HCT116 (cell line): Measurements from ENCODE around the gene C17orf67. TPM values are rescaled to one million over a fixed set of nuclear protein-coding genes. Genes with fewer than 3 reads are reported as not detected.

Experiments used
- ATAC-seq: fragments of 200-7000 bp; cut with Tn5 transposase; 2 replicates; pipeline ENCODE4 v1.9.1; 2020; ENCODE audit warnings: mild to moderate bottlenecking, moderate library complexity
- BruUV-seq: library from RNA; stranded (reverse); fragments of 400-500 nt; replicated peaks from 2 replicates; lab custom pipeline; 2021; lab: Mats Ljungman, UMichigan
- CTCF ChIA-PET: fragments of 300-600 bp; sonication (Branson Sonifier 250); formaldehyde crosslinking; loops from one replicate; lab custom pipeline; 2021; ENCODE audit warnings: antibody characterized with exemption; lab: Charles Lee
- POLR2A ChIA-PET: fragments of 300-600, 350-600 bp; sonication (Branson Sonifier 250); formaldehyde crosslinking; loops from one replicate; lab custom pipeline; 2021; ENCODE audit warnings: antibody characterized with exemption; lab: Charles Lee
- RAD21 ChIA-PET, 2 experiments: fragments of 300-600 bp; sonication (Branson Sonifier 250); formaldehyde crosslinking; loops; one replicate each; lab custom pipeline; 2023; ENCODE audit warnings: low total read pairs in 2 of 2; ENCODE audit not compliant: uncharacterized antibody in 2 of 2, unreplicated experiment in 2 of 2, low non-redundant PET in 1 of 2; lab: Charles Lee
- DNase-seq: peaks from one replicate; pipeline ENCODE4 v3.0.0-alpha.2; 2010; ENCODE audit warnings: low read depth, low spot score
- H2AFZ ChIP-seq: fragments of 200-600 bp; shearing (Covaris generic), sonication (generic); 2 replicates; pipeline ENCODE4 v1.6.1; 2017; ENCODE audit warnings: low read depth, mixed run types, mixed read lengths, antibody characterized with exemption, low read length; ENCODE audit not compliant: poor library complexity, severe bottlenecking
- H3K27ac ChIP-seq: 2 replicates; pipeline ENCODE4 v1.5.1; 2012; ENCODE audit warnings: low read depth, low read length
- H3K27me3 ChIP-seq: fragments of 200-600 bp; sonication (generic); 2 replicates; pipeline ENCODE4 v1.6.1; 2016; ENCODE audit warnings: mixed run types, low read length, mixed read lengths; ENCODE audit not compliant: insufficient read depth
- H3K36me3 ChIP-seq, 2 experiments: fragments of 200-500 bp in 1 of 2; fragments of 200-600 bp in 1 of 2; sonication (Bioruptor generic) in 1 of 2; sonication (generic) in 1 of 2; 2 replicates each; pipeline versions ENCODE4 v1.5.1 to v1.6.1; 2014 to 2016; ENCODE audit warnings: low read length in 2 of 2, inconsistent platforms in 1 of 2, mixed read lengths in 1 of 2, mixed run types in 1 of 2; ENCODE audit not compliant: insufficient read depth in 2 of 2, control insufficient read depth in 1 of 2
- H3K4me1 ChIP-seq, 2 experiments: fragments of 200-600 bp in 1 of 2; sonication (generic) in 1 of 2; 2 replicates each; pipeline versions ENCODE4 v1.5.1 to v1.6.1; 2012 to 2017; ENCODE audit warnings: low read length in 2 of 2, inconsistent platforms in 1 of 2, mild to moderate bottlenecking in 1 of 2, mixed read lengths in 1 of 2, mixed run types in 1 of 2, moderate library complexity in 1 of 2; ENCODE audit not compliant: insufficient read depth in 2 of 2, control insufficient read depth in 1 of 2
- H3K4me2 ChIP-seq: fragments of 200-600 bp; sonication (generic); 2 replicates; pipeline ENCODE4 v1.6.1; 2017; ENCODE audit warnings: mixed run types, low read length, mixed read lengths
- H3K4me3 ChIP-seq, 2 experiments: fragments of 200-600 bp in 1 of 2; sonication (generic) in 1 of 2; replicated peaks in 1 of 2; 2 replicates each; pipeline ENCODE4 v1.5.1; 2011 to 2016; ENCODE audit warnings: low read length in 2 of 2, control low read depth in 1 of 2, low read depth in 1 of 2, mild to moderate bottlenecking in 1 of 2, mixed read lengths in 1 of 2, mixed run types in 1 of 2
- H3K79me2 ChIP-seq: fragments of 200-600 bp; sonication (generic); 2 replicates; pipeline ENCODE4 v1.6.1; 2017; ENCODE audit warnings: mild to moderate bottlenecking, mixed run types, low read length, moderate library complexity, mixed read lengths; ENCODE audit not compliant: insufficient read depth
- H3K9ac ChIP-seq: fragments of 200-600 bp; sonication (generic); 2 replicates; pipeline ENCODE4 v1.6.1; 2016; ENCODE audit warnings: low read length, mixed read lengths
- H3K9me2 ChIP-seq: fragments of 200-600 bp; sonication (generic), shearing (Covaris generic); 2 replicates; pipeline ENCODE4 v1.6.1; 2017; ENCODE audit warnings: mixed run types, mild to moderate bottlenecking, moderate library complexity; ENCODE audit not compliant: insufficient read depth
- H3K9me3 ChIP-seq, 2 experiments: fragments of 200-500 bp in 1 of 2; fragments of 200-600 bp in 1 of 2; sonication (Bioruptor generic) in 1 of 2; sonication (generic) in 1 of 2; 2 replicates each; pipeline ENCODE4 v1.6.1; 2014 to 2017; ENCODE audit warnings: low read length in 2 of 2, mixed read lengths in 2 of 2, inconsistent platforms in 1 of 2, low read depth in 1 of 2, mild to moderate bottlenecking in 1 of 2, mixed run types in 1 of 2, moderate library complexity in 1 of 2; ENCODE audit not compliant: control insufficient read depth in 1 of 2, insufficient read depth in 1 of 2
- H4K20me1 ChIP-seq: fragments of 200-600 bp; sonication (generic), shearing (Covaris generic); 2 replicates; pipeline ENCODE4 v1.6.1; 2017; ENCODE audit warnings: mixed run types, mild to moderate bottlenecking, moderate library complexity; ENCODE audit not compliant: insufficient read depth
- CEBPB ChIP-seq: IDR thresholded peaks from 2 replicates; pipeline ENCODE4 v1.6.1; 2012; ENCODE audit warnings: low read depth
- EZH2 ChIP-seq: fragments of 200-600 bp; sonication (generic); IDR thresholded peaks from 2 replicates; pipeline ENCODE4 v1.6.1; 2017; ENCODE audit warnings: antibody characterized with exemption, mixed run types
- EZH2phosphoT487 ChIP-seq: fragments of 200-600 bp; IDR thresholded peaks from 2 replicates; pipeline ENCODE4 v1.6.1; 2018; ENCODE audit warnings: antibody characterized with exemption, borderline replicate concordance
- FOSL1 ChIP-seq: IDR thresholded peaks from 2 replicates; pipeline ENCODE4 v1.6.1; 2012; ENCODE audit warnings: low read depth
- POLR2A ChIP-seq: IDR thresholded peaks from 2 replicates; pipeline ENCODE4 v1.7.0; 2011; ENCODE audit warnings: borderline replicate concordance; ENCODE audit not compliant: insufficient read depth, insufficient read length; ENCODE audit errors: extremely low read depth
- SRF ChIP-seq: IDR thresholded peaks from 2 replicates; pipeline ENCODE4 v1.6.1; 2012; ENCODE audit warnings: low read depth
- YY1 ChIP-seq: IDR thresholded peaks from 2 replicates; pipeline ENCODE4 v1.6.1; 2011; ENCODE audit warnings: low read length, low read depth, moderate library complexity, mild to moderate bottlenecking; ENCODE audit not compliant: insufficient replicate concordance; ENCODE audit errors: extremely low read depth
- ZFX ChIP-seq: fragments of 450-650 bp; IDR thresholded peaks from 2 replicates; pipeline ENCODE4 v1.6.1; 2017
- intact Hi-C: fragments of 100-400 bp; cut with micrococcal nuclease; formaldehyde crosslinking; loops from 2 replicates; pipeline ENCODE4 v1.10.0; 2022
- total RNA-seq: library from RNA; stranded (reverse); gene quantifications from one replicate; pipeline ENCODE4 v1.2.1, GENCODE V29; 2021; ENCODE audit not compliant: unreplicated experiment
- TF ChIP-seq, protein P1 (sequence below): IDR thresholded peaks from 2 replicates; pipeline ENCODE4 v1.6.1; 2011; ENCODE audit warnings: mild to moderate bottlenecking, low read length, moderate library complexity; ENCODE audit not compliant: insufficient replicate concordance; ENCODE audit errors: extremely low read depth

The C17orf67 gene
- total RNA-seq, 1 experiment from 2014 or later: 0.84 TPM

DNA sequence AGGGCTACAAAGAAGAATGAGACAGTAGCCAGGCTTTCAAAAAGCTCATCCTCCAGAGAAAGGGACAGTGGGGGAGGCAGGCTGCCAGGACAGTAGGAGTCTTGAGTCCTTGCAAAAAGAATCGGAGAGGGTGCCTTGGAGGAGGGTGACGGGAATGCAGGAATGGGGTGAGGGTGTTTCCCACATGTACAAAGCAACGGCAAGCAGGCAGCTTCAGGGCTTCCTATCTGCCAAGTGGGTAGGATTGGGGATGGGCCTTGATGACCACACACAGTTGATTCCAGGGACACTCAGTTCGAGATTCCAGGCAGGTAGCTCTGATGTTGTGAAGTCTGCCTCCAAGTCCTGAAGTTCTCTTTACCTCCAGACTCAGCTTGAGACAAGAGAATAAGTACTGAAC is 54.4 kb downstream of the C17orf67 start:
- Histone ChIP-seq H3K79me2 (no peaks in the 10 kb centered on the region), H3K36me3 (no peaks in the 10 kb centered on the region), H3K27ac (no peak overlapping the region), H3K4me1 (peaks cover 8 to 14% of the 10 kb centered on the region in 2 experiments; a peak in 3 of 4 replicates), H3K9me3 (no peaks in the 10 kb centered on the region), H3K9ac (no peak overlapping the region), H4K20me1 (no peaks in the 10 kb centered on the region), H2AFZ (peak overlapping the region; percentile 79), H3K27me3 (peaks cover 5% of the 10 kb centered on the region; the same call in 1 of the 2 replicates), H3K9me2 (no peaks in the 10 kb centered on the region), H3K4me2 (peak overlapping the region; percentile 83), H3K4me3 (no peak overlapping the region)
- no peak for ATAC-seq
- TF ChIP-seq CEBPB: no peak
- no peak for TF ChIP-seq FOSL1
- no peak for TF ChIP-seq ZFX
- TF ChIP-seq, protein P1, sequence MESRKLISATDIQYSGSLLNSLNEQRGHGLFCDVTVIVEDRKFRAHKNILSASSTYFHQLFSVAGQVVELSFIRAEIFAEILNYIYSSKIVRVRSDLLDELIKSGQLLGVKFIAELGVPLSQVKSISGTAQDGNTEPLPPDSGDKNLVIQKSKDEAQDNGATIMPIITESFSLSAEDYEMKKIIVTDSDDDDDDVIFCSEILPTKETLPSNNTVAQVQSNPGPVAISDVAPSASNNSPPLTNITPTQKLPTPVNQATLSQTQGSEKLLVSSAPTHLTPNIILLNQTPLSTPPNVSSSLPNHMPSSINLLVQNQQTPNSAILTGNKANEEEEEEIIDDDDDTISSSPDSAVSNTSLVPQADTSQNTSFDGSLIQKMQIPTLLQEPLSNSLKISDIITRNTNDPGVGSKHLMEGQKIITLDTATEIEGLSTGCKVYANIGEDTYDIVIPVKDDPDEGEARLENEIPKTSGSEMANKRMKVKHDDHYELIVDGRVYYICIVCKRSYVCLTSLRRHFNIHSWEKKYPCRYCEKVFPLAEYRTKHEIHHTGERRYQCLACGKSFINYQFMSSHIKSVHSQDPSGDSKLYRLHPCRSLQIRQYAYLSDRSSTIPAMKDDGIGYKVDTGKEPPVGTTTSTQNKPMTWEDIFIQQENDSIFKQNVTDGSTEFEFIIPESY: no peak
- no TSS peak for BruUV-seq
- ChIA-PET RAD21 (interaction anchor here (1.0 to 2.1 kb wide), 2 partner anchors 80 to 280 kb away, joined by 3 to 10 read pairs; no protein-coding TSS in a partner anchor), POLR2A (interaction anchor here (1.3 to 1.8 kb wide), 2 partner anchors 63 to 135 kb away, joined by 3 to 10 read pairs; partner anchors contain the start of gene TRIM25), CTCF (interaction anchor here (1.0 to 3.1 kb wide), 17 partner anchors 8 to 280 kb away, joined by 3 to 43 read pairs (median 6); partner anchors contain the start of gene NOG)
- no peak for DNase-seq
- intact Hi-C loops: no loop called here

DNA sequence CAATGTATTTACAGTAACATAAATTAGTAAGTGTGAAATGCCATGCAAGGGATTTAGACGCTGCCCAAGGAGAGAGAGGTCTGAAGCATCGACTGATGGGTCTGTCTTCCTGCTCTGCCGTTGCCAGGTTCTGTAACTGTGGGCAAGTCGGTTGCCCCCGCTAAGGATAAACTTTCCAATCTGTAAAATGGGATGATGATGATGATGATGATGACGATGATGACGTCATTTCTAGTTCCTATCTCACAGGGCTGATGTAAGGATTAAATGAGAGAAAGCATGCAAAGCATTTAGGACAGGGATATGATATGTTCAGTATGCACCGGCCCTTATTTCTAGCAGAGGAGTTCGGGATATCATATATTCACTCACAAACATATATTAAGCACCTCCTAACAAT is 54.8 kb downstream of the C17orf67 start:
- no peak overlapping the region for H3K4me3 ChIP-seq

More for the DNA sequence above, 54.8 kb downstream of the C17orf67 start:
- intact Hi-C loops: no loop called here
- Histone ChIP-seq H4K20me1 (no peaks in the 10 kb centered on the region), H3K27me3 (peaks cover 5% of the 10 kb centered on the region; the same call in 1 of the 2 replicates), H2AFZ (no peak overlapping the region), H3K9me3 (no peaks in the 10 kb centered on the region), H3K36me3 (no peaks in the 10 kb centered on the region), H3K4me1 (peaks cover 8 to 14% of the 10 kb centered on the region in 2 experiments; a peak in 3 of 4 replicates), H3K9me2 (no peaks in the 10 kb centered on the region), H3K27ac (no peak overlapping the region), H3K4me2 (no peak overlapping the region), H3K79me2 (no peaks in the 10 kb centered on the region), H3K9ac (no peak overlapping the region)
- POLR2A ChIA-PET: interaction anchor here (1.3 to 1.8 kb wide), 2 partner anchors 63 to 135 kb away, joined by 3 to 10 read pairs; partner anchors contain the start of gene TRIM25
- ATAC-seq (no peak), DNase-seq (no peak)
- no TSS peak for BruUV-seq
- CTCF ChIA-PET: interaction anchor here (1.1 to 3.1 kb wide), 7 partner anchors 11 to 279 kb away, joined by 3 to 43 read pairs (median 9); partner anchors contain the start of gene NOG
- RAD21 ChIA-PET: interaction anchor here (1.0 to 2.1 kb wide), 2 partner anchors 79 to 279 kb away, joined by 3 to 10 read pairs; no protein-coding TSS in a partner anchor
- TF ChIP-seq POLR2A: no peak
- TF ChIP-seq EZH2phosphoT487: no peak
- TF ChIP-seq EZH2: no peak
- TF ChIP-seq CEBPB: no peak
- TF ChIP-seq YY1: no peak
- no peak for TF ChIP-seq SRF
